Dedifferentiated amniotic fluid mesenchymal stem cell (primary cell): ENCODE data around the gene SEZ6.
A peak's percentile ranks its signal among the peaks of the same experiment; 100 is the strongest.
"Not testable (repeated sequence)": the region's sequence is repeated elsewhere in the genome, so short reads cannot be mapped to it uniquely, and the experiment has no call there.

Experiments used
- DNase-seq: peaks from one replicate; pipeline ENCODE4 v3.0.0-alpha.2; 2016; ENCODE audit errors: extremely low spot score

SEZ6 gene

DNA sequence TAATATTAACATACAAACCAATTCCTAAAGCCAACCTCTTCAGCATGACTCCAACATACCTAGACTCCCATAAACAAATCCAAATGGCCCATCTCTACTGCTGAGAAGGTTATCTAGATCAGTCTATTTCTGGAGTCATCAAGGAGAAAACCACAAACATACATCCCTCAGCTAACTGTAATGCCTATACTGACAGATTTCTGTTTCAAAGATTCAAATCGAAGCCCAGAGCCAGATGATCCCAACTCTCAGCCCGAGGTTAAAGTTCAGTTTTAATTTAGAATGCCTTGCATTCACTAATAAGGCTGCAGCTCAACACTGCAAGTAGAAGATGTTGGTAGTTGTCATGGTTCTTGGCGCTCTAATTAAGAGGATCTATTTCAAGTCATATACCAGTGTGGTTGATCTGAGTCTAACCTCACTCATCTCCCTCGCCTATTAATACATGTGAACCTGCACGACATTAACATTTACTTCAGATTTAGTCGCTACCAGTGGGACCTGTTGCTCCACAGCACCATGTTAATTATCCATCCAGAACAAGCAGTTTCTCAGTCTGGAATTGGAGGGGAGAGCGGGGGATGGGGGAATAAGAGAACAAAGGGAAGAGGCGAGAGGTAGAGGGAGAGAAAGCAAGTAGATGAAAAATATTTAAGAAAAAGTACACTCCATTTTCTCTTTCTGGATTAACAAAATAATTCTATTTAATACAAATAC, 69.9 kb downstream of the SEZ6 start:
- no peak for DNase-seq

DNA sequence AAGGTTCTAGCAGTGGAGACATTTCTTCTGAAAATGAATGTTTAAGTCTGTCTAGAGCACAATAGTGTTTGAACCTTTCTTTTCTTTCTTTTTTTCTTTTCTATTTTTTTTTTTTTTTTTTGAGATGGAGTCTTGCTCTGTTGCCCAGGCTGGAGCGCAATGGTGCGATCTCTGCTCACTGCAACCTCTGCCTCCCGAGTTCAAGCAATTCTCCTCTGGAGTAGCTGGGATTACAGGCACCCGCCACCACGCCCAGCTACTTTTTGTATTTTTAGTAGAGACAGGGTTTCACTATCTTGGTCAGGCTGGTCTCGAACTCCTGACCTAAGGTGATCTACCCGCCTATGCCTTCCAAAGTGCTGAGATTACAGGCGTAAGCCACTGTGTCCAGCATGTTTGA, 71.3 kb downstream of the SEZ6 start:
- not testable (repeated sequence) for DNase-seq

DNA sequence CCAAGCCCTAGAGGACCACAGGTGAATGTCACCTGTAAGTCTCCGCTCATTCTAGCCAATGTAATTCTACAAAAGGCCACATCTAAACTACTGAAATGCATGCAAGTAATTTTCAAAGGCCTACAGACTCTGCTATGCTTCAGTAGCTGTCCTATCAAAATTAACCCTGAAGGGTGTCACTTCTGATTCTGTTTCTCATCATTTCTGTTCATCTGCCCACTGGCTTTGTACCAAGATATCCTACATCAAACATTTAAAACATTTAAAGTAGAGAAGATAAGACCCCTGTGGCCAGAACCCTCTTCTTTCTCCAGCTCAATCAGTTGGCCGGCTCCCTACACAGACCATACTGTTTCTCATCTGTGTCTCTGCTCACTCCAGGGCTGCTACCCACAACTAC, 76.0 kb downstream of the SEZ6 start:
- no peak for DNase-seq

DNA sequence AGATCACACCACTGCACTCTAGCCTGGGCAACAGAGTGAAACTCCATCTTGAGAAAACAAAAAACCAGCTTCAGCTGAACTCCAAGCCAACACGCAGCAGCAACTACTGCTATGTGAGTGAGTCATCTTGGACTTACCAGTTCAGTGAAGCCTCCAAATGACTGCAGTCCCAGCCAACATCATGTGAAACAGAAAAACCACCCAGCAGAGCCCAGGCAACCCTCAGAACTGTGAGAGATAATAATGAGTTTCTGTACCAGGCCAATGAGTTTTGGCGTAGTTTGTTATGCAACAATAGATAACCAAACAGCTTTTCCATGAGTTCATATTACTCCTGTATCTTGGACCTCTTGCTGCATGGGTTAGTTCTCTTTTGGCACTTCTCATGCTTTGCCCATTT, 77.8 kb downstream of the SEZ6 start:
- DNase-seq, result no peak

DNA sequence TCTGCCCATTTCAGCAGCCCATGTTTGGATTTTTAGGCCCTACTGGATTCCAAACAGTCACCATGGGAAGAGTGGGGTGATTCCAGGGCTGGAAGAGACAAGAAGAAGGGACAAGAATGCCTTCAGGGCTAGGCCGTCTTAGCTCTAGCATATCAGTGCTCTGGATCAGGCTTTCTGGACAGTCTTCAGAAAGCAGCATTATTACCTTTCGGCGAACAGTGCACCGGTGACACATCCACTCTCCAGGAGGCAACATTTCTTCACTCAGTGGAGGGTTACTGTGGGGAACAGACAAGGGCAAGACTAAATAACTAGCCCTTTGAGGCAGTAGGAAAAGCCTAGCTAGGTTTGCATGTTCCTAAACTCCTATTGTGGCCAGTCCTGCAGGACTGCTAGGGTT, 79.0 kb downstream of the SEZ6 start:
- DNase-seq, result no peak

DNA sequence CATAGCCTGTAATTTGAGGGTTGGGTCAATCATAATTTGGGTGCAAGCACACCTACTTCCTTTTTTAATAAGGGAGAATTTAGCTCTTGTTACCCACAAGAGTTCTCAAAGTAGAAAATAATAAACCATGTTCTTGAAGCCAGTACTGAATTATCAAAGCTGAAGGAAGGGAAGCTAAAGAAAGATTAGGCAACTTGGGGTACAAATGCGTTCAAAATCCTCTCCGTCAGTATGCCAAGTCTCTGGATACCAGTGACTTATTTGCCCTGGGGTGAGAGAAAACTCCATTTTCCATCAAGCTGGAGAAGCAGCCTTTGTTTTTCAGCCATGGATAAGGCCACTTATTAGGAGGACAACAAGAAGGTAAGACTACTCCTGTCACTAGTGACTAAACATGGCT, 79.5 kb downstream of the SEZ6 start:
- no peak for DNase-seq

DNA sequence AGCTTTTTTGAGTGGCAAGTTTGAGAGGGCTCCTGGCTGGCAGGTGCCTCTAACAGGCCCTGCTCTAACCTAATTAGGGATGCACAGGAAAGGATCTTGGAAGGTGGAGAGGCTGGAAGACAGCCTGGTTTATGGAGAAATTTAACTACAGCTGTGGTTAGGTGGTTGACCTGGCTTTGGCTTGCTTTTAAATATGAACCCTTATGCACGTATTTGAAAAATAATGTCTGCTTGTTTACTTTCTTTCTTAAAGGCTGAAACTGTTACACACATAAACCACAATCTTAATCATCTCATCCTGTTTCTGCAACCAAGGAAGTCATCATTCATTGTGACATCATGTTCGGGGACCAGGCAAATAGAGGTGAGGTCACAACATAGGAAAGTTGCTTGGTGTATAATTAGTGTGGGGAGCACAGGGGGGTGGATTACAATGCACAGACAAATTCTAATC, 79.9 kb downstream of the SEZ6 start:
- DNase-seq, result no peak

DNA sequence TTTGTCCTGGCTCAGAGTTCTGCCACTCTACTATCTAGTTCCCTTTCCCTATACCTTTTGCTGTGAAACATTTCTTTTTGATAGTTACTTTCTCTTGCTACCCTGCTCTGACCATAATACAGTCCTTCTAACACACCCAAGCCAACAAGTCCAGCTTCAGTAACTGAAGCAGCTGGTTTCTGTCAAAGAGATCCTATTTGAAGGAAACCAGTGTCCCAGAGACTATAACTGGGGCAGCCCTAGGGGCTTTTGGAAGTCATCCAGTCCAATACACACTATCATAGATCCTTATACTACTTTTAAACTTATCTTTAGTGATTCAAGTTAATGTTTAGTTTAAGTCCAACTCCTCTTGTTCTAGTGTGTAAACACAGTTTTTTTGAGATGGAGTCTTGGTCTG, 85.6 kb downstream of the SEZ6 start:
- DNase-seq, result no peak

DNA sequence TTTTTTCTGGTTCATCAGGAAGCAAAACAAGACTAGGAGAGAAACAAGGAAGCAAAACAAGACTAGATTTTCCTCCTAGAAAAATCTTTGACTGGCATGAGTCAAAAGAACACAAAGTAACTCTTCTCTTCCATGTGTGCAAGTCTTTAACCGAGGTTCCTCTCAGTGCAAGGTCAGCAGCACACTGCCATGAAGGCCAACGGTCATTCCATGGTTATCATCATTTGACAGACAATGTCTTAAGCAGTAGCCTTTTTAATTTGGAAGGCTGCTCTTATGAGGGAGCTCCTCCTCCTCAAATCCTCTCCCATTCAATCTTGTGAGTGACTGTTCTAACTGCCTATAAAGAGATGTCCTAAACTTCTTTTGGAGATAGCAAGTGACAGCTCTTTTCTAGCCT, 87.5 kb downstream of the SEZ6 start:
- no peak for DNase-seq

DNA sequence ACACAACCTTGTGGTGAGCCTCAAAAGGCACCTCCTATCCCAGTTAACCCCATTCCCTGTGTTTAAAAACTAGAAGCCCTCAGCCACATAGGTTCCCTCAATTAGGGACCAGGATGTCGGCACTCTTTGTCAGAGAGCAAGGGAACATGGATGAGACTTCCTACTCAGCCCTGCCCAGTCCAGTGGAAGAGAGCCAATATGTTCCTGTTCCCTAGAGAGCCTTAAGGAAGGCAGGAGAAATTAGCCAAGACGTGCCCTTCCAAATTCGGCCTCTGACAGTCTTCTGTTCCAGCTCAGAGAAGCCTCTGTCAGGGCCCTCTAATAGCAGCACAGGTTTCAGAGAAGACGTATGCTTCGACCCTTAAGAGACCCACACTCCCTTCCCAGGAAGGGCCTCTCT, 88.4 kb downstream of the SEZ6 start:
- DNase-seq, result no peak

DNA sequence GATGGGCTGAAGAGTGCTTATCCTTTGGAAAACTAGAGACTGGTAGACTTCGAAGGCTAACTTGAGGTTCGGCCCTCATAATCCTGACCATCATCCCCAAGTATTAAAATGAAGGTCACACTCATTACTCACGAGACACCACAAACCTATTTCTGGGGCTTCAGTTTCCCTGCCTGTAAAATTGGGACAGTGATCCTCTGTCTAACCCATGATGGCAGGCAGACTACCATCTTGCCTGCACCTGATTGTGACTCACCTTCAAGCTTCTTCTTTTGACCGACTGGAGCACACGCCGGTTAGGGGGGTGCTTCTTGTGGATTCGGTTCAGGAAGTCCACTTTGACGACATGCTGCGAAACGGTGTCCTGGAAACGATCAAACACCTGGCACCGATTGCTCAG, 88.8 kb downstream of the SEZ6 start:
- DNase-seq, result no peak

DNA sequence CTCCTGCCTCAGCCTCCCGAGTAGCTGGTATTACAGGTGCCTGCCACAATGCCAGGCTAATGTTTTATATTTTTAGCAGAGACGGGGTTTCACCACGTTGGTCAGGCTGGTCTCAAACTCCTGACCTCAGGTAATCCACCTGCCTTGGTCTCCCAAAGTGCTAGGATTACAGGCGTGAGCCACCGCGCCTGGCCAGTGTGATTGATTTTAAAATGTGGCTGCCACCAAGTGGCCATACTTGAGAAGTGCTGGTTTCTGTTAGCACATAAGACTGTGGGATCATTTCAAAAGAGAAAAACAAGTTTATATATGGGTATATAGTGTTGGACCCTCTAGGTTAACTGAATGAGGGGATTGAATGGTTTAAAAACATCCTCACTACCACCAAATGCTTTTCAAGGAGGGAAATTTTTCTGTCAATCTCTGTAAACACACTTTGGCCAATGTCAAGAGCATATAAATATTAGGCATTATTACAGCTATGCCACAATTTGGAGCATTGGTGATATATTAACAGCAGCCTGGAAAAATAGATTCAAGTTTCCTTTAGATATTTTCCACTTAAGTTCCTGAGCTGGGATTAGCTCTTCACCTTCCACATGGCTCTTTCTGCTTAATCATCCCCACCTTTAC, 89.4 kb downstream of the SEZ6 start:
- peak; percentile 48 for DNase-seq

DNA sequence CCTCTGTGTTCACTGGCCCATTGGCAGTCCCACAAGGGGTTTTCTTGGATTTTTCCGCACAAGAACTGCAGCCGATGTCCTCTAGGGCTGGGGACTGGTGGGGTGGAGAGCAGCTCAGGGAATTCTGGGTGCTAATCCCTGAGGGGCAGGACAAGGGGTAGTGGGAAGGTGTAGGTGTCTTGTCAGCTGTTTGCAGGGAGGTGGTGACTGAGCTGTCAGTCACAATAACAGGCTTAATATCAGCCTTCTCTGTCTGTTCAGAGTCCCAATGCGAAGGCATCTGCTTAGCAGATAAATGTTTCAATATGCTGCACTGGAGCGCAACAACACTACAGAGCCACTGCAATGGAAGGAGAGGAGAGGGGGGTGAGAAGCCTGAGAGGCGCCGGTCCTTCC, 92.9 kb downstream of the SEZ6 start:
- DNase-seq, result no peak

DNA sequence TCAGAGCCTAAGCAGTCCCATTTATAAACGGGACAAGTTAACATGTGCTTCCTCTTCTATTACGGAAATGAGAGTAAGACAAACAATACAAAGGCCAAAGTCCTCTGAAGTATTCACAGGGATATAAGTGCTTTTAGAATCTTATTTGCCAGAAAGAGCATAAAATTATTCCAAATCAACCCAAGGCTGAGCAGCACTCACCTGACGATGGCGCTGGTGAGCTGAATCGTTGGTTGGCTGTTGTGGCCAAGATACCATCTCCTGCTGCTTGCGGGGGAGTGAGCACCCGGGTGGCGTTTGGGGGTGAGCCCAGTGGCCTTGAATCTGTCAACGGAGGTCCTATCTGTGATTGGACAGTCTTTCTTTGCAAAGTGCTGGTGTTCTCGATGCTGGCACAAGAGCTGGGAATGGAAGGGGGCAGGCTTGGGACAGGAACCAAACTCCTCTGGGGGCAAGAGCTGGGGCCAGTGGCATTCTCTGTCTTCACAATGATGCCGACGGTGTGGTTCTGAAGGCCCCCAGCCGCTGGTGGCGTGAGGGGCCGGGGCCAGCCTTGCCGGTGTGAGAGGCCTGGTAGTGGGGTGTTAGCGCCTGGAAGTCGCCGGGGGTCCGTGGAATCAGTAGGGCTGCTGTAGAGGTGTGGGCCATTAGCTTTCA, 93.4 kb downstream of the SEZ6 start:
- no peak for DNase-seq

DNA sequence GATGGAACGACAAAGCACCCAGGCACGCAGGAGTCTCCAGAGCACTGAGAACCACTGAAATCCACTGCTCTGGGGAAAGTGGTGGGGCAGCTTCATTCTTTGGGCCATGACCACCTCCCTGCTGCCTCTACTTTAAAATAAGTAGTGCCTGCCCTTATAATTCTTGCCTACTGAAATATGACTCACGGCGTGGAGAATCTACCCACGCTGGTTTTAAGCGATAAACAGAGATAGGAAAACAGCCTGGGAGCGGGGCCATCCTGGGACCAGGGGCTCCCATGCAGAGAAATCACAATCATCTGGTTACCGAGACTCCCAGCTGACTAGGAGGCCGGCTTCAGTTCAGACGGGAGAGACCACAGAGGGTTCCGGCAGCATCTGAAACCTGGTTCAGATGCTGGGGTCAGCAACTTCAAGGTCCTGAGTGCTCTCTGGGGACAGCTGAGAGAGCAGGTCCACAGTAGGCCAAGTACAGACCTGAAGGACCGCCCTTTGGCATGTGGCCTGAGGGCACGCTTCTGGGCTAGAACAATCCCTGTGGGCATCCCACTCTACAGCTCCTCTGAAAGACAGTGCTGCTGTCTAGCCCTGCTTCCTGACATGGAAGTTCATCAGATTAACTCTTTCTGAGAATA, 94.3 kb downstream of the SEZ6 start:
- DNase-seq, result no peak

DNA sequence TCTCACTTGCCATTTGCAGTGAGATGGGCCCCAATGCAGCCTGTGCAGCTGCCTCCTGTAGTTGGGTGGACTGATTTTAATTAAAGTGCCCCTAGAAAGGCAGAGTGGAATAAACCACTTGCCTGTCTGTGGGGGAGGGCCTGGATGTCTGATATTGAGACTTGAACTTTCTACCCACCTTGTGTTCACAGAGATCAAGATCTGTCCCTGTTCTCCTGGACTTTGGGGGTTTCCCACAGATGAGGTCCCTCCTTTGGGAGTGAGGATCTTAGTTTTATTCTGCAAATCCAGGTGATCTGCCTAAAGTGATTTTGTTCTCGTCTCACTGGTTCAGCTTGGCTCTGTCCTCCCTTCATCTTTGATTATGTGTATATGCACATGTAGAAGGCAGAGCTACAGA, 95.3 kb downstream of the SEZ6 start:
- DNase-seq, result no peak

DNA sequence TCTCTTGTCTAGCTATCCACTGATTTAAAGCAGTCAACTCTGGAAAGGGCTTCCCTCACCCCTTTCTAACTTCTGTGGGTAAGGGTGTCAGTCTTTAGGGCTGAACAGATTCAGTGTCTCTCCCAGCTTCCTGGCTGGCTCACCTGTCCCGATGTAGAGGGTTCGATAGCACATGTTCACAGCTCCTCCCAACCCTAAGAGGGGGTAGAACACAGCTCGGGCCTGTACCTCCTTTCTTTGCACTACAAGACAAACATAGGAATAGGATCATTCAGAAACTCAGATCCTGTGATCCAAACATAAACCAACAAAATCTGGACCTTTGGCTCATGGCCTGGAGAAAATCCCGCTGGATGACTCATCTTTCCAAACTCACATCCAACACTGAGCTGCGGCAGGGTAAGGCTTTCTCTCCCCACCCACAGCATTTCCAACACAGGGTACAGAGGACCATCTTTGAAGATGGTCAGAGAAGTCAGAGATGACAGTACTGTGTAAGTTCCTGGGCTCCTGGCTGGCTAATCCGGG, 97.1 kb downstream of the SEZ6 start:
- peak; percentile 76 for DNase-seq

DNA sequence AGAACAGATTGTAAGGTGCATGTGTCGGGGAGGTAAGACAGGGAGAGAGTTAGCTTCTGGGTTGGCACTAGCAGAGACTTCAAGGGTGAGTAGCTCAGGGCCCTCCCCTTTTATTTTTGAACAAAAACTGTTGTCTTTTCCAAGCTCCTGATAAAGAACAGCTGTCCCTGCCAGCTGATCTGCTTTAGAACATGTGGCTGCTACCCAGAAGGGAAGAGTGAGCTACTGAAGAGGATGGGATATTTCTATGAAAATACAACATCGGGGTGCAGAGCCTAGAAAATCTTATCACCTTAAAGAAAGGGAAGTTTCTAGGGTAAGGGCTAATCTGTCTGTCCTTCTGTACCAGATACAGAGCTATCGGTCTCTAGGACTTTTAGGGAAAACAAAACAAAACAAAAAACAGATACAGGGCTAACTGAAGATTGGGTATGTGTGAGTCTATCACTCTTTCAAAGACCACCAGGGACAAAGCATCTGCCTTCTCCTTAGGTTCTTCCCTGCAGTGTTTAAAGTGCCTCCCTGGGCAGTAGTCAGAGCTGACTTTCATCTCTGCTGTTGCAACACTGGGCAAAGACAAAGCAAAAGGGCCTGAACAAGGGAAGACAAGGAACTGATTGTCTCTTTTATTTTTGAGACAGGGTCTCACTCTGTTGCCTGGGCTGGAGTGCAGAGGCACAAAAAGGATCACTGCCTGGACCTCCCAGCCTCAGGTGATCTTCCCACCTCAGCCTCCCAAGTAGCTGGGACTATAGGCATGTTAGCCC, 97.9 kb downstream of the SEZ6 start:
- DNase-seq, result no peak

DNA sequence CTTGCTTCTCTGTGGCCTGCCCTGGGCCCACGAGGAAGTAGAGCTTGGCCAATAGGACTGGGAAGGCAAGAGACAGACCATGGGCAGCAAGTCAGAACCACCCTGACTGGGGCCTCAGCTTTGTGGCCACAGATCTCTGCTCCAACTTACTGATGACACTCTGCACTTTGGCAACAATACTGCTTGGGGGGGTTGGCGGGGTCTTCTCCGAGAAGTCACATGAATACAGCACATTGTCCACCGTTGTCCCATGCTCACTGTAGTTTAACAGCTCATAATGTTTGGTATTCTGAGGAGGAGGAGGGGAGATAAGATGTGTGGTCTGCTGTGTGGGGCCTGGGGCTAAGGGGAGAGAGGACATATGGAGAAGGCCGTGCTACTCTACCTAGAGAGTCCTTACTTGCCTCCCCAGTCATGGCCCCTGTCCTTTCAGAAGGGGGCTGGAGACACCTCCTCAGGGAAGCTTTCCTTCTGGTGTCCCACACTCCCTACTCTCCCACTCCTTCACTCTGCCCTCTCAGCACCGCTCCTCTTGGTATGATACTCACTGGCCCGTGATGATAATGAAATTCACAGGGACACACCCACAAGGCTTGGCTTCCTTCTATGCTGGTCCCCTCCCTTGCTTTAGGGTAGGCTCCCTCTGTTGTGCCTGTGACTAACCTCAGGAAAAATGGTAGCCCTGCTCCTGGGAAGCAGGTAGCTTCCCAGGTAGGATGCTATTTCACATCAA, 99.0 kb downstream of the SEZ6 start:
- no peak for DNase-seq

DNA sequence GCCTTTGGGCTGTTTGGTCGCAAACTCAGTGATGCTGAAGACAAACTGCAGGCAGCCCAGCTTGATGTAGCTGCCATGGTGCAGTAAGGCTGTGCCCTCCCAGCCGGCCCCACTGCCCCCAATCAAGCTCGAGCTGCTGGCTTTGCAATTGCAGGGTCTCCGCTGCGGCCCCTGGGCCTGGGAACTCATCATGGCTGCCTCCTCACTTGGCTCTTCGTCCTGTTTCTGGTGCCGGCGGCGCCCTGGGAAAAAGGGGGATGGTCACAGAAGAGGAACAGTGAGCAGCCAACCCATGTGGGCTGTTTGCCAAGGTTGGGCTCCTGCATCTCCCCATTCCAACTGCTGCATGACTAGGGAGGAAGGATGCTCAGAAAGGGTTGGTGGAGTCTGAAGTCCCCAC, 99.6 kb downstream of the SEZ6 start:
- no peak for DNase-seq
